ENCODE results near the gene FGD2. TPM values are rescaled to one million over a fixed set of nuclear protein-coding genes. Genes with fewer than 3 reads are reported as not detected.
A peak's percentile ranks its signal among the peaks of the same experiment; 100 is the strongest.

The FGD2 gene
- total and polyA plus RNA-seq, 2 of the 8 experiments (the other 6 are each of a cell fraction or from before 2014, with no cell fraction given) = 0.12 to 0.32 TPM

DNA sequence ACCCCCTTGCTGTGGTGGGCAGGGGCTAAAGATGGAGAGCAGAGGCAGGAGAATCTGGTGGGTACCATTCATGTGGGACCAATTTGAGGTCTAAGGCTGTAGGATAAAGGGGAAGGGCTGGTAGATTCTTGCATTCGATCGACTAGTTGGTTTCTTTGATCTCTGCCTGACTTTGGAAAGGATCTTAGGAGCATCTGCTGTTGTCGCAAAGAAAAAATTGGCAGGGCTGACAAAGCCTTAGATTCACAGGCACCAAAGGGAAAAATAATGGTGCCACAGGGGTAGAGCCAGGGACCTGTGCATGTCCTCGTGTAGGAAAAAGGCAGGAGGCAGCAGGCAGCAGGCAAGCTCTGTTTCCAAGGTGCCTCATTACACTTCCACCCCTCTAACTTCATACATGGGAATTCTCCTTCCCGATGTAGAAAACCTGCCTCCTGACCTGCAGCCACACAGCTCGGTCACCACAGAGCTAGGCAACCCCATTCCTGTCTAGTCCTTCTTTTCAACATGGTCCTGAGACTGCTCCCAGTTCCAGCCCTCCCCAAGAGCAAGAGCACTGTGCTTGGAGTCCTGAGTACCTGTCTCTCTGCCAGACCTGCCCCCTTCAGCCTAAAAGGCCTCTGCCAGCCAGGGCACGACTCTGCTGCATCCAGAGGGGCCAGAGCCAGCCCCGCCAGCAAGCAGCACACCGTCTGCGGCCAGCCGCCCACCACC is 71.9 kb downstream of the FGD2 start:
- Histone ChIP-seq H3K4me3 (ENCODE audit: extremely low read depth in 1 of 4, insufficient read depth in 2 of 4, low read depth in 3 of 4, low read length in 4 of 4) (no peak overlapping the region), H3K23me2 (ENCODE audit: low read depth, low read length) (no peaks in the 10 kb centered on the region), H3K27ac (ENCODE audit: low read depth, low read length) (no peak overlapping the region), H2BK12ac (ENCODE audit: low read depth, low read length) (peak overlapping the region; percentile 82; the same call in 1 of the 2 replicates), H2BK120ac (replicated peaks; ENCODE audit: low read depth, low read length) (peak overlapping the region; percentile 18), H4K8ac (ENCODE audit: extremely low read depth, insufficient read depth, low read length) (peak overlapping the region; percentile 88; the same call in 1 of the 2 replicates), H3K23ac (ENCODE audit: insufficient read length) (no peak overlapping the region), H2AK5ac (ENCODE audit: low read depth, low read length) (no peak overlapping the region; the same call in 1 of the 2 replicates), H3K9ac (replicated peaks in 1 of 4; ENCODE audit: extremely low read depth in 1 of 4, low read depth in 3 of 4, low read length in 3 of 4) (no peak overlapping the region; a peak in 1 of 7 replicates), H3K4me1 (replicated peaks in 1 of 4; ENCODE audit: control insufficient read depth in 3 of 4, insufficient read depth in 4 of 4, low read length in 3 of 4) (peaks cover 3 to 11% (median 8%) of the 10 kb centered on the region in 4 experiments; a peak in 6 of 7 replicates), H3K79me1 (ENCODE audit: low read depth, low read length) (no peaks in the 10 kb centered on the region), H2BK15ac (ENCODE audit: low read length) (peak overlapping the region; percentile 76; the same call in 1 of the 2 replicates), H2BK5ac (ENCODE audit: low read depth, low read length) (0 out of 2 replicates have a peak overlapping the region, but pooled peaks have one; percentile 26), H4K91ac (replicated peaks; ENCODE audit: insufficient read length, low read length) (peak overlapping the region; percentile 95), H3K36me3 (ENCODE audit: control insufficient read depth in 2 of 4, insufficient read depth in 4 of 4, low read length in 3 of 4) (no peaks in the 10 kb centered on the region), H3K14ac (ENCODE audit: insufficient read length) (no peak overlapping the region), H2BK20ac (ENCODE audit: low read length) (peak overlapping the region; percentile 82), H3K4me2 (ENCODE audit: insufficient read depth in 1 of 2, low read depth in 2 of 2, low read length in 2 of 2) (no peak overlapping the region), H3K27me3 (replicated peaks in 1 of 4; ENCODE audit: control insufficient read depth in 3 of 4, extremely low read depth in 1 of 4, insufficient read depth in 3 of 4, low read length in 3 of 4) (no peaks in the 10 kb centered on the region), H4K5ac (ENCODE audit: insufficient read length, low read depth, low read length) (peak overlapping the region; percentile 27), H4K20me1 (replicated peaks in 1 of 2; ENCODE audit: control insufficient read depth in 1 of 2, insufficient read depth in 2 of 2, low read length in 2 of 2) (no peaks in the 10 kb centered on the region), H3K56ac (replicated peaks; ENCODE audit: insufficient read length, low read depth, low read length) (no peak overlapping the region), H3K79me2 (ENCODE audit: control insufficient read depth in 1 of 2, insufficient read depth in 2 of 2, low read length in 2 of 2) (no peaks in the 10 kb centered on the region), H3K4ac (replicated peaks; ENCODE audit: insufficient read length, low read depth, low read length) (peak overlapping the region; percentile 12), H3K18ac (ENCODE audit: extremely low read depth, low read length) (peak overlapping the region; percentile 85; the same call in 1 of the 2 replicates), H2AFZ (ENCODE audit: low read length) (no peak overlapping the region; the same call in 1 of the 2 replicates), H3K9me3 (ENCODE audit: insufficient read depth in 2 of 2, low read depth in 1 of 2, low read length in 1 of 2) (no peaks in the 10 kb centered on the region)
- no peak for DNase-seq (ENCODE audit: low read depth in 1 of 2, low spot score in 2 of 2)
- ChIA-PET CTCF (ENCODE audit: partially characterized antibody) (interaction anchor here (0.6 to 1.9 kb wide), 6 partner anchors 10 to 781 kb away, joined by 3 to 7 read pairs (median 4); no protein-coding TSS in a partner anchor), POLR2A (ENCODE audit: partially characterized antibody) (interaction anchor here (0.6 to 1.5 kb wide), 9 partner anchors 15 to 111 kb away, joined by 3 to 6 read pairs (median 4); no protein-coding TSS in a partner anchor)
- FAIRE-seq = no peak
- WGBS, 2 experiments (ENCODE audit: extremely low coverage in 1 of 2, insufficient coverage in 1 of 2, insufficient read length in 1 of 2, insufficient replicate concordance in 2 of 2, low coverage in 1 of 2, low lambda C conversion rate in 2 of 2, missing lambda C conversion rate in 1 of 2) = 86% methylated on average over 11 of the region's 11 CpGs; no CpG with 5 or more reads in 1 of the 2 experiments
- TF ChIP-seq TAF1 (IDR thresholded peaks at IDR 0.05; ENCODE audit: low read depth, low read length) (no peak), BCL11A (IDR thresholded peaks at IDR 0.05; ENCODE audit: low read depth in 2 of 2, low read length in 2 of 2) (no peak), JUND (IDR thresholded peaks at IDR 0.05; ENCODE audit: low read length) (no peak), EGR1 (IDR thresholded peaks at IDR 0.05; ENCODE audit: borderline replicate concordance, low read depth, low read length) (no peak), CHD1 (IDR thresholded peaks at IDR 0.05; ENCODE audit: low read depth, low read length) (no peak), RFX5 (IDR thresholded peaks at IDR 0.05; ENCODE audit: borderline replicate concordance, low read depth, low read length) (no peak), KDM1A (IDR thresholded peaks at IDR 0.05; ENCODE audit: borderline replicate concordance, low read length) (no peak), HDAC2 (IDR thresholded peaks at IDR 0.05; ENCODE audit: borderline replicate concordance in 1 of 2, low read depth in 2 of 2, low read length in 2 of 2) (no peak), KDM5A (IDR thresholded peaks at IDR 0.05; ENCODE audit: low read length) (no peak)
- TF ChIP-seq, protein P1, sequence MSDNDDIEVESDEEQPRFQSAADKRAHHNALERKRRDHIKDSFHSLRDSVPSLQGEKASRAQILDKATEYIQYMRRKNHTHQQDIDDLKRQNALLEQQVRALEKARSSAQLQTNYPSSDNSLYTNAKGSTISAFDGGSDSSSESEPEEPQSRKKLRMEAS (IDR thresholded peaks at IDR 0.05) = no peak

Measured in H1 (cell line).